ENCODE measurements around the gene NDUFB5. TPM values are rescaled to one million over a fixed set of nuclear protein-coding genes. Genes with fewer than 3 reads are reported as not detected.

Gene NDUFB5
- total RNA-seq = 142 TPM

DNA sequence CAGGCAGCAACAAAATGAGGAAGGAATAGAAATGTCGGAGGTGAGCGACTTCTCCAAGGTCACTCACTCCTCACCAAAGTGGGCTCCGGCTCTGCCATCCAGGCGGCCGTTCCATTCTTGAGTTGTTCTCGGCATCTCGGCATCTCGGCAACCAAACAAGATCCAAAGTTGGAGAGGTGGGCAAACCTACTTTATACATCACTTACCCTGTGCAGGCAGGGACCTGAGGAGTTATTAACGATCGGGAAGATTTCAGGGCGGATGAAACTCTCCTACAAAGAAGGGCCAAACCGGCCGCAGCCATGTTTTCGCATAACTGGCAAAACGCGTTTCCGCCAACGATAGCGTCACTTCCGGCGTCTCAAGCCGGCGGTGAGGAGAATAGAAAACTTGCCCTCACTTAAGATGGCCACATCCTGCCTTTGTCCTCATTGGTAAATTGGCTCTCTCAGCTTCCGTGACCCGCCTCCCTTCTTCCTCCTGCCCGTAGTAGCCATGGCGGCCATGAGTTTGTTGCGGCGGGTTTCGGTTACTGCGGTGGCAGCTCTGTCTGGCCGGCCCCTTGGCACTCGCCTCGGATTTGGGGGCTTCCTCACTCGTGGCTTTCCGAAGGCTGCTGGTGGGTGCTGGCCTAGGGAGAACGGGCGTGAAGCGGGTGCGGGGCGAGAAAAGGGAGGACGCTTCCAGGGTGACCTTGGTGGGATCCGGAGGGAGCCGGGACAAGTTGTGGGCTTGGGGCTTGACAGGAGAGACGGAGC is at the start of gene NDUFB5, which contains the start of gene MRPL47:
NDUFB5 (plus strand) TSS at position 474 of the 758 bp plus-strand sequence; CDS start at position 496, 22 bp downstream.
MRPL47 (minus strand) TSS at position 318 of the 758 bp plus-strand sequence; CDS start at position 304, 14 bp downstream.
- peak; percentile 99 for DNase-seq

DNA sequence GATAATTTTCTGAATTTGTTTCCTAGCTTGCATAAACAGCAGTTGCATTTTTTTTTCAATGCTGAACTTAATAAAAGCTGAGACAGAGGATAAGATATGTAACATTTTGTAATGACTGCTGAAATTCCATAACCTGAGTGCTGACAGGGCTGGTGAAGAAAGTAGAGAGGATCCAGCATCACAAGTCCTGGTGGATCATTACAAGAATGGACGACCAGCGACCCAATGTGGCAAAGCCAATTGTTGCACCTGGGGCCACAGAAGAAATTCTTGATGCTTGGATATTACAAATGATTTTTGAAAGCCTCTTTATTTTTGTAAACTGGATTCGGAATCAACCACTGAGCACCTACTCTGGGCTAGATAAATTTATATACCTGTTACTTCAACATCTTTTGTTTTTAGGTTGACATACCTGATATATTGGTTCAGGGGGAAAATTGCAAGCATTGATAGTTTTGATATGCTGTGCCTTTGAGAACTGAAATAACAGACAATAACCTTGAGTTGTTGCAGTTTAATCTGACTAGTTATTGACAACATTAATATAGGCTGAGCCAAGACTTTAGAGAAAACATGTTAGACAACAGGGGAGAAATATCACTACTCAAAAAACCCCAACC is 45.7 kb upstream of the NDUFB5 start:
- peak; percentile 62 for DNase-seq

DNA sequence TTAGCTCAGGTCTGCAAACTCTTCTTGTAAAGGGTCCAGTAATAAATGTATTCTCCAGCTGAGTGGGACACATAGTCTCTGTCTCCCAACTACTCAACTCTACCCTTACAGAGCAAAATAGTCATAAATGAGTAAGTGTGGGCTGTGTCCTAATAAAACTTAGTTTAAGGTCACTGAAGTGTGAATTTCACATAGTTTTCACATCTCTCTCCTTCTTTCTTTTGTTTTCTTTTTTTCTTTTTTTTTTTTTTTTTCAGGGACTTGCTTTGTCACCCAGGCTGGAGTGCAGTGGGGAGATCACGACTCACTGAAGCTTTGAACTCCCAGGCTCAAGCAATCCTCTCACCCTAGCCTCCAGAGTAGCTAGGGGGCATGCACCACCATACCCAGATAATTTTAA is 43.8 kb upstream of the NDUFB5 start:
- no peak for DNase-seq

DNA sequence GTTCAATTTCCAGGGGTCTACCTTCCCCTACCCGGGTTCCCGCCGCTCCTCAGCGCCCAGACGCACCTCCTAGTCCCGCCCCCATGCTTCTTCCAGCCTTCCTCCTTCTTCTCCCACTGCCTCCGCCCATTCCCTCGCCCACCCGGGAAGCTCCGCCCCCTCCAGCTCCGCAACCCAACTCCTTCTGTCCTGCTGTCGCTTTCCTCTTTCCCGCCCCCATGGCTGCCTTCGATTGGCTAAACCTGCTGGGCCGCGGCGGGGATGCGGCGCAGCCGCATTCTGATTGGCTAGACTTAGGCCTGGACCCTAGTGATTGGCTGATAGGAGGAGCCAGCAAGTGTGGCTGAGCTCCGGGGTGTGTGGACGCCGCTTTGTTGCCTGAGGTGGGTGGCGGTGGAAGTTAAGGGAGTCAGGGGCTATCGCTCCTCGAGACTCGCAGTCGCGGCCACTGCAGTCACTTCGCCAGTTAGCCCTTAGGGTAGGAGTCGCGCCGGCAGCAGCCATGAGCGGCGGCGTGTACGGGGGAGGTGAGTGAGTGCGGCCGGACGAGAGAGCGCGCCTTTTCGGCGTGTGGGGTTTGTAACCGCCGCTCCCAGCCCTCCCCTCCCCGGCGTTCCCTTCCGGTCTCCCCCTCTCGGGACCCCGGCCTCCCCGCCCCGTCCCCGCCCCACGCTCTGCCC is 41.9 kb upstream of the NDUFB5 start, which contains the start of gene ACTL6A:
ACTL6A (plus strand) TSS at position 336 of the 680 bp plus-strand sequence; CDS start at position 503, 167 bp downstream.
- peak; percentile 99 for DNase-seq

DNA sequence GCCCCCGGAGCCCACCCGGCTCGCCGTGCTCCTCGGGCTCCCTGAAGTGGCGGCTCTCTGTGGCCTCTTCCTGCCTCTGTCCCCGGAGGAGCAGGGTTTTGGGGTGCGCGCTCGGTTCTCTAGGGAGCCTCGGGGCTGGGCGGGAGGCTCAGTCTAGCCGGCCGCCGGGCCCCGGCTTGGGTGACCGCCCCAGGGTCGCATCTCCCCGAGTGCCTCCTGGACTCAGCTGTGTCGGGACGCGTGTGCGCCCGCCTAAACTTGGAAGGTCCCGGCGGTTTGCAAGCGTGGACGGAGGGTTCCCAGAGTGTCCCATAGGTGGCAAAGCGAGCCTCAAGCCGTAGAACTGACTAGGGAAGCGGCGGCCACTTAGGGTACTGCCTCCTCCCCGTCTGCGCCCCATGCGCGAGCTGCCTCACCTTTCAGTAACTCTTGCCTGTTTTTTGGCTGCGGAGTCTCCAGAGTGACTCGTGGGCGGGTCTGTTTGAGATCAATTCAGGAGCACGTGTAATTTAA is 41.3 kb upstream of the NDUFB5 start:
- no peak for DNase-seq

DNA sequence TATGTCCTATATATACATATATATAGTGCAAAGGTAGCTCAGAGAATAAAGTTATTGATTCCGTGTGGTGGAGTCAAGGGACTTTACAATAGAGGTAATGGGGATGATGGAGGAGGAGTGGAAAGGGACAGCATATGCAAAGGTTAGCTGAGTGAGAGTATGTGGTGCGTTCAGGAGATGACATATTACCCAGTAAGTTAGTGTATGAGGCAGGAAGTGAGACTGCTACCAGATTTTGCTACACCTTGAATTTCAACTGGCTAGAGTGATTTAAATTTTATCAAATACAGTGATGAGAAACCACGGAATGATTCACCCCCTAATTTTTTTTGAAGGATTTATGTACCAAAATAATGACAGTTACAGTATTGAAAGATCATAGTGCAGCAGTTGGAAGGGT is 39.1 kb upstream of the NDUFB5 start:
- no peak for DNase-seq

DNA sequence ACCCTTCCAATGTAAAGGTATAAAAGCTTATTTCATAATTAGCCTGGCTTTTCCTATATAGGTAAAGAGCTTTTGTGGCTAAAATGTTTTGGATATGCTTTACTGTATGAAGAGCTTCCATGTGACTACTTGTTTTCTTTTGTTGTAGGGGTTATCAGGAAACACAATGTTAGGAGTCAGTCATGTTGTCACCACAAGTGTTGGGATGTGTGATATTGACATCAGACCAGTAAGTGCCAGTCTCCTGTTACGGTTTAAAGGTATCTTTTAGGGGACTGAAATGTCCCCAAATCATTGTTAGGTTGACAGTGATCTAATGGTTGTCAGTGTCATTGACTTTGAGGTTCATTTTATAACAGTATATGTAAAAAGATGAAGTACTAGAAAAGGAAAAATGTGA is 23.6 kb upstream of the NDUFB5 start:
- no peak for DNase-seq

DNA sequence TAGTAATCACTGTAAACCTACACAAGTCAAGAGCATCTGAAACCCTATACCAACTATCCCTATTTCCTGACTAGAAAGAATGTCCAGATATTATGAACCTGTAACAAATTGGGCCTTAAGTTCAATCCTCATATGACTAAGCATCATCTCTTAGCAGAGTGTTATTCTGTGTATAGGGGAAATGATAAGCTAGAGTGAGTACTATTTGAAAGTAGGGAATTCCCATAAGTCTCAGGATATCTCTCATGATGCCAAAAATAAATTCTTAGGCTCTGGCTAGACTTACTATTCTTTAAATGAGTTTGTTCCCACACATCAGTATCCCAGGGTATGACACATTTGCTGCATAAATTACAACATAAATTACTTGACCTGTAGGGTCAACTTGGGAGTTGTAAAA is 15.5 kb upstream of the NDUFB5 start:
- peak; percentile 6 for DNase-seq

DNA sequence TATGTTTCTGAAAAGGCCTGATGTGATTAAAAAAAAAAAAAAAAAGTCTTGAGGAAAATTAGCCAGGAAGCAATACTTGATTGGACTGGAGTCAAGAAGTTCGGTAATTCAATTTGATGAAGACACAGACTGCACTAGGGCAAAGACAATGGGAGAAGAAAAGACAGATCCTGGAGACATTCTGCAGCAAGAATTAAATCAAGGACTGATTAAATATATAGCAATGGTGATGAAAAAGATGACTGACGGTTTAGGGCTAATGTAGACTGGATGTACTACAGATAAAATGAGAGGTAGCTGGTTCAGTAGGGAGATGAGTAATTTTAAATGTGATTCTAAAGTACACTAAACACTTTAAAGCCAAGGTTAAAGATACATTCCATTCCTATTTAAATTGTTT is 13.9 kb upstream of the NDUFB5 start:
- no peak for DNase-seq

DNA sequence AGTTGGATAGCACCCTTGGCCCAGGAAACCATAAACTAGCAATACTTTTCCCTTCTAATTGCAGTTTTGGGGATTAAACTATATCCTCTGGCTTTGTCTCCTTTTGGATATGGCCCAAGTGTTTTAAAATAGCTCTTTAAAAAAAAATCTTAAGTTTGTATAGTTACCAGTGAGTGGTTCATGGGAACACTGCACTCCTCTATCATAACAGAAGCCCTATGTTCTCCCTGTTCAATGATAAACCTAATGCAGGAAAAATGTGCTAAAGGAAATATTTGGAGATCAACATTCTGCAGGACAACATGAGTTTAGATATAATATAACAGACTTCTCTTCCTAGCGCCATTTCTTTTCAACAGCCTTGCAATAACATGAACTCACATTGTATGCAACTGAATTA is 13.3 kb upstream of the NDUFB5 start:
- no peak for DNase-seq

DNA sequence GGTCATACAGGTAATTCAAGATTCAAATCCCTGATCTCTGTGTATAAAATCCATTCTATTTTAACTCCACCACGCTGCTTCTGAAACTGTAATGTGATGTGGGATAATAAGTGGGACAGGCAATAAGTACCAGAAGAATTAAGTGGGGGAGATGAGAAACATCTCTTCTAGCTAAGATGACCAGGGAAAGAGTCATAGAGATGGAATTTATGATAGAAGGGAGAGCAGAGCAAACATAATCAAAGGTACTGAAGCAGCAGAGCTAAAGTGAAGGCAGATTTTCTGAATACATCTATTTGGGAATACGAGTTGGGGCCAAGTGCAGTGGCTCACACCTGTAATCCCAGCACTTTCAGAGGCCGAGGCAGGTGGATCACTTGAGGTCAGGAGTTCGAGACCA is 5.1 kb upstream of the NDUFB5 start:
- no peak for DNase-seq

DNA sequence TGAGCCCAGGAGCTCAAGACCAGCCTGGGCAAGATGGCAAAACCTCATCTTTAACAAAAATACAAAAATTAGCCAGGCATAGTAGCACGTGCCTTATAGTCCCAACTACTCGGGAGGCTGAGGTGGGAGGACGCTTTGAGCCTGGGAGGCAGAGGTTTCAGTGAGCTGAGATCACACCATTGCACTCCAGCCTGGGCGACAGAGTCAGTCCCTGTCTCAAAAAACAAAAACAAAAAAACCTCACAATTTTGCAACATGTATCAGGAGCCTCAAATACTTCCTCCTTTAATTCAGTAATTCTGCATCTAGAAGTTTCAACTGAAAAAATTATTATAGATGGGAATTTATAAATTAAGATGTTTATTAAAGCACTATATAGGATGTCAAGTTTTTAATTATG is 1.3 kb upstream of the NDUFB5 start:
- no peak for DNase-seq

DNA sequence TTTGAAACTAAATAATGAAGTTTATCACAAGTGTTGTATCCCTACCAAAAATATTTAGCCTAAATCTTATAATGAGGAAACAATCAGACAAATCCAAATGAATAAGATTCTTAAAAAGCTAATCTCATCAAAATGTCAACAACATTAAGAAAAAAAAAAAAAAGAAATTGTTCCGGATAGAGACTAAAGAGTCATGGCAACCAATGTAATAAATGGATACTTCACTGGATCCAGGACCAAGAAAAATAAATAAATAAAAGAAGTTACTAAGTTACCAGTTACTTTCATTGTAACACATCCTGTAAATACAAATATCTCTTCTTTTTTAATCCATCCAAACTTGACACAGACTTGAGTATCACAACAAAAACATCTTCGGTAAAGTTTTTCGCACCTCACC is 763 bp upstream of the NDUFB5 start:
- no peak for DNase-seq

DNA sequence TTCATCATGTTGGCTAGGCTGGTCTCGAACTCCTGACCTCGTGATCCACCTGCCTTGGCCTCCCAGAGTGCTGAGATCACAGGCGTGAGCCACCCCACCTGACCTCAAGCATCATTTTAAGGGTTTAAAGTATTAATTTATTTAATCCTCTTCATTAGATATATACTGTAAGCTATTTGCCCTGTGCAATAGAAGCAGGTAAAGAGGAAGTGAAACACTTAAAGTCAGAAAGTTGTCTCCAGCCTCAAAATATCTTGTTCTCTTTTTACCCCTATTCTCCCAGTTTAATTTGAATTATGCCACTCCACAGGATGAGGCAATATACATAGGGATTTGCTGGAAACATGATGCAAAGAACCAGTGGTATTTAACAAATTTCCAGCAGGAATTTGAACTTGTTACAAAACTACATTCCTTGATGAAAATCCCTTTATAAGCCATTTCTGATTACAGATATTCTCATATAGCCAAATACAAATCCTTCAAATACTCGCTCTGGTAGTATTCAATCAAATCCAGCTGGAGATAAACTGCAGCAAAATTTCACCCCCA is 2.0 kb downstream of the NDUFB5 start:
- DNase-seq = no peak

DNA sequence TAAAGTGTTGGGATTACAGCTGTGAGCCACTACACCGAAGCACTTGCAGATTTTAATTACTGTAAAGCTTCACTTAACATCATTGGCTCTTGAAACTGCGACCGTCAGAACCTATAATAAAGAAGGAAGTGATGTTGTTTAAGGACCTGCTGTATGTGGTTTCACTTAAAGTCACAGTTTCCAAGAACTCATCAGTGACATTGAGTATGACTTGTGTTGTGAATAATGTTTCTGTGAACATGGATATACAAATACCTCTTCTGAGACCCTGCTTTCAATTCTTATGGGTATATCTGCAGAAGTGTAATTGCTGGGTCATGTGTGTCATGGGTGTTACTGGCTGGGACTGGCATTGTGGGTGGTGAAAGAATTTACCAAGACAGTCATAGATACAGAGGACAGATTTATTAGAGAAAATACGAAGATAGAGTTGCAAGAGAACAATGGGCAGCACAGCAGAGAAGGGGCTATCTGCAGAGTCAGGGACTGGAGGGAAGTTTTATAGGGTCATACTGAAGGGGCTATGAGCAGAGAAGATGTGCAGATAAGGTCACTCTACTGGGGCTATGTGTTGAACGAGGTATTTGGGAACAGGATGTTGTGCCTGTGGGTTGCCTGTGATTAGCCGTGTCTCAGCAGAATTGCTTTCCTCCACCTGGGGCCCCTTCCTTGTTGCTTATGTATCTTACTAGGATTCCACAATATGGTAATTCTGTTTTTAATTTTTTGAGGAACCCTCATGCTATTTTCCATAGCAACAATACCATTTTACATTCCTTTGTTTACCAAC is 4.5 kb downstream of the NDUFB5 start:
- DNase-seq = no peak

DNA sequence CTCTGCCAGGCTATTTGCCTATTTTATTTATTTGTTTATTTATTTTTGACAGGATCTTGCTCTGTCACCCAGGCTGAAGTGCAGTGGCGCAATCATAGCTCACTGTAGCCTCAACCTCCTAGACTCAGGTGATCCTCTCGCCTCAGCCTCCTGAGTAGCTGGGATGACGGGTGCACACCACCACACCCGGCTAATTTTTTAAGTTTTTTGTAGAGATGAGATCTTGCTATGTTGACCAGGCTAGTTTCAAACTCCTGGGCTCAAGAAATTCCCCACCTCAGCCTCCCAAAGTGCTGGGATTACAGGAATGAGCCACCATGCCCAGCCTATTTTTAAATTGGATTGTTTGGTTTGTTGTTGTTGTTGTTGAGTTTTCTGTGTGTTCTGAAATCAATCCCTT is 5.5 kb downstream of the NDUFB5 start:
- no peak for DNase-seq

DNA sequence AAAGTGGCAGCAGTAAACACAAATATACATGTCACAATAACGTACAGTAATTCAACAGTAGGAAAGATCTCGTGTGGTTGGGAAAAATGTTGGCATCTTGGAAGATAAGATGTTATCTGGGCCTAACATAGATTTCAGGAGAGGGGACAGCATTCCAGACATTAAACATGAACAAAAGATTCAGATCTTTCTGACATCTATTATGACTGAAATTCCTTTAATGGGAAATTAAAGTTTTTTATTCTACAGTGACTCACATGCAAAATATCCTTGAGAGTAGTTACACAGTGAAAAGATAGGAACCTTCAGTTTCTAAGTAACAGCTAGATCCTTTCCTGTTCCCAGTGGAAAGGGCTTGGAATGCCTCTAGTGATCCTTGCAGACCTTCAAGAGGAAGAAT is 9.2 kb downstream of the NDUFB5 start:
- no peak for DNase-seq

DNA sequence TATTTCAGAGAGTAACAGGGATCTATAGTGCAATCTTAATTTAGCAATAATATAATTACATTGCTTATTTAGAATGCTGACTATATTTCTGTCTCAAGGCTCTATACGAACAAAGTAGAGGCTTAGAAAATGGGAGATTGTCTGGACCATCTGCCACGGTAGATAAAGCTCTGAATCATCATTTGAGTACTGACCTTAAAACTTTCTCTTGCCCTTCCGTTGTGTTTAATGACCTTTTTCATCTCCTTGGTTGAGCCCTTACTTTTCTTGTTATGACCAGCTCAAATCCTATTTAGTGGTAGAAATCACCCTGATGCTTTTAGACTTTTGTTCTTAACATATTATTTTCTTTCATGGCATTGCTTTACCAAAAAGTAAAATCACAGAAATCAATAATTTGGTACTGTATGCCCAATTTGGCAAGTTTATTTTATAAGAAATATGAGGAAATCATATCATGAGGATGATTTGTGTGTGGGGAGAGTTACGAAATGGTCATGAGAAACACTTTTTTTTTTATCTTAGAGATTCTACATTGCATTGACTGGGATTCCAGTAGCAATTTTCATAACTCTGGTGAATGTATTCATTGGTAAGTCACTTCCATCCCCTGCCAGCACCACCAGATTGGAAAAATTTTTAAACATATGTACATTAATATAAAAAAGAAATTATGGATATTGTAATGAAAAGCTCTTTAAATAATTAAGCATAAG is 11.0 kb downstream of the NDUFB5 start:
- no peak for DNase-seq

DNA sequence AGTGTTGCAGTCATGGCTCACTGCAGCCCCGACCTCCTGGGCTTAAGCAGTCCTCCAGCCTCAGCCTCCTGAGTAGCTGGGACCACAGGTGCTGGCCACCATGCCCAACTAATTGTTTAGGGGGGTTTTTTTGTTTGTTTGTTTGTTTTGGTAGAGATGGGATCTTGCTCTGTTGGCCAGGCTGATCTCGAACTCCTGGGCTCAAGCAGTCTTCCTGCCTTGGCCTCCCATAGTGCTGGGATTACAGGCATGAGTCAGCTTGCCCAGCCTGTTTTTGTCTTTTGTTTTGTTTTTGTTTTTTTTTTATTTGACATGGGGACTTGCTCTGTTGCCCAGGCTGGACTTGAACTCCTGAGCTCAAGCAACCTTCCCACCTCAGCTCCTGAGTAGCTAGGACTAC is 17.4 kb downstream of the NDUFB5 start:
- DNase-seq = no peak

DNA sequence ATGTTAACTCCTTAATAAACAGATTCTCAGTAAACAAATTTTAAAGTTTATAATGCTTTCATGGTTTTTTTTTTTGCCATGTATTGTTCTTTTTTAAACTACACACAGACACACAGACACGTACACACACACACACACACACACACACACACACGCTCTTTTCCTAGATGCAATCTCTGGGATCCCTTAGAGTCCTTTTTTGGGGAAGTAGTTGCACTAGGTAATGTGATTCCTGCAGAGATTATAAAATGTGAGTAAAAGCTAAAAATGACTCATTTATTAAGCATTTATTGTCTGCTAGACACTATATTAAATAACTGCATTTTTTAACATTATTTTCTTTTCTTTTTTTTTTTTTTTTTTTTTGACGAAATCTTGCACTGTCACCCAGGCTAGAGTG is 19.9 kb downstream of the NDUFB5 start:
- no peak for DNase-seq

DNA sequence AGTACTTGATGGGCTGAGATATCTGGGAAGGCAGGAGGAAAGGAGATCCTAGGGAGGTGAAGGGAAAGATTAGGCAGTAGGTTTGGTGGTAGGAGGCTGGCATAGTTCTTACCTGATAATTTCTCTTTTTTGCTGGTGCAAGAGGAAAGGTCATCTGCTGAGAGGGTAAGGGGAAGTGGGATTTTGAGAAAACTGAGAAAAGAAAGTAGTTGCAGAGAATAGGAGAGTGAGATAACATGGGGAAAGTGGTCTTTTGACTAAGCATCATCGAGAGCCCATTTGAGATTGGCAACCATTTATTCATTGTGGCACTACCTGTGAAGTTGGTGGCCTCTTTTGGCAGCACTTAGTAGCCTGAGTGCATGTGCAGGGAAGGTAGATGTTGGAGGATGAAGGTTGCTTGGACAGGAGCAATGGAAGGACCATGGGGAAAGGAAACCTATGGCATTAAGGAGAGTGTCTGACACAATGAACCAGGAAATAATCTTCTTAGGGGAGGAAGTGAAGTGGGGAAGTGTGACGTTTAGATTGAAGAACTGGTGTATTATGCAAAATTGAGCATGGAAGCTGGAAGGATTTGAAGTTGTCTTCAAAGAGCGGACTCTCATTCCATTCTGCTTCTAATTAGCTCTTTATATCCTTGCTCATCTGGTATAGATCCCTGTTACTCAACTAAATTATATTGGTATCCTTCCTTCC is 26.3 kb downstream of the NDUFB5 start:
- no peak for DNase-seq

All from skin of body (tissue), 2 donors.